Measurements from ENCODE around the gene FHIT.

Gene FHIT

GRCh38 chr3:60182697-60183096 is 1068.6 kb downstream of the FHIT start:
- no peak for DNase-seq

- no peak for DNase-seq
Observed at GRCh38 chr3:60178931-60179653, 1072.2 kb downstream of the FHIT start.

- no peak for DNase-seq
Observed at GRCh38 chr3:60177726-60178125, 1073.5 kb downstream of the FHIT start.

GRCh38 chr3:60176614-60177013 is 1074.6 kb downstream of the FHIT start:
- no peak for DNase-seq

- DNase-seq = no peak
Observed at GRCh38 chr3:60175680-60176079, 1075.6 kb downstream of the FHIT start.

- DNase-seq = no peak
Observed at GRCh38 chr3:60169755-60170154, 1081.5 kb downstream of the FHIT start.

- no peak for DNase-seq
Observed at GRCh38 chr3:60167186-60167585, 1084.1 kb downstream of the FHIT start.

- DNase-seq = no peak
Observed at GRCh38 chr3:60160822-60161748, 1090.2 kb downstream of the FHIT start.

GRCh38 chr3:60160111-60160821 is 1091.0 kb downstream of the FHIT start:
- no peak for DNase-seq

- no peak for DNase-seq
Observed at GRCh38 chr3:60158035-60158434, 1093.2 kb downstream of the FHIT start.

- no peak for DNase-seq
Observed at GRCh38 chr3:60154011-60154410, 1097.2 kb downstream of the FHIT start.

GRCh38 chr3:60153221-60153999 is 1097.8 kb downstream of the FHIT start:
- DNase-seq = no peak

- DNase-seq = no peak
Observed at GRCh38 chr3:60149501-60149900, 1101.8 kb downstream of the FHIT start.

- no peak for DNase-seq
Observed at GRCh38 chr3:60147249-60147950, 1103.9 kb downstream of the FHIT start.

GRCh38 chr3:60146121-60146520 is 1105.1 kb downstream of the FHIT start:
- DNase-seq = no peak

- DNase-seq = no peak
Observed at GRCh38 chr3:60144071-60144470, 1107.2 kb downstream of the FHIT start.

GRCh38 chr3:60142009-60142408 is 1109.2 kb downstream of the FHIT start:
- DNase-seq = no peak

GRCh38 chr3:60140160-60140559 is 1111.1 kb downstream of the FHIT start:
- DNase-seq = no peak

- DNase-seq = no peak
Observed at GRCh38 chr3:60136601-60137000, 1114.7 kb downstream of the FHIT start.

GRCh38 chr3:60135474-60135873 is 1115.8 kb downstream of the FHIT start:
- DNase-seq = no peak

GRCh38 chr3:60133269-60134162 is 1117.7 kb downstream of the FHIT start:
- no peak for DNase-seq

Data from NCI-H187 treated with DMSO at 0.1 percent for 48 hours (cell line).